Thyroid gland (tissue), 4 donors: ENCODE results near the gene CDAN1.

ENCODE experiments used
- CTCF ChIP-seq, 6 experiments: fragments of 200-600 bp in 3 of 6; fragments of 450-650 bp in 3 of 6; sonication (generic) in 3 of 6; IDR thresholded peaks; one replicate each; pipeline ENCODE4 v1.5.1; 2016 to 2019; ENCODE audit warnings: antibody characterized with exemption in 6 of 6, mild to moderate bottlenecking in 2 of 6, inconsistent platforms in 1 of 6, moderate library complexity in 1 of 6
- POLR2A ChIP-seq, 2 donors: fragments of 450-650 bp; IDR thresholded peaks; one replicate each; pipeline ENCODE4 v1.6.1; 2017; ENCODE audit warnings: antibody characterized with exemption in 2 of 2, mild to moderate bottlenecking in 2 of 2, moderate library complexity in 1 of 2

- TF ChIP-seq CTCF (IDR thresholded peaks at IDR 0.05) (no peak), POLR2A (IDR thresholded peaks at IDR 0.05) (no peak)
Measured at GRCh38 chr15:42679285-42680141, 57.4 kb downstream of the CDAN1 start.
